Lower leg skin (tissue), 4 donors: ENCODE measurements around the gene ITGB5. TPM values are rescaled to one million over a fixed set of nuclear protein-coding genes. Genes with fewer than 3 reads are reported as not detected.

Experiments
- DNase-seq, 2 donors: peaks; one replicate each; pipeline ENCODE4 v3.0.0-alpha.2; 2019; ENCODE audit warnings: low spot score in 2 of 2
- H3K4me3 ChIP-seq: fragments of 200-600 bp; sonication (generic); 2 replicates; pipeline ENCODE4 v1.5.1; 2017; ENCODE audit warnings: mild to moderate bottlenecking, low read depth; ENCODE audit not compliant: poor library complexity, severe bottlenecking
- CTCF ChIP-seq, 3 donors: fragments of 450-650 bp; IDR thresholded peaks; one replicate each; pipeline ENCODE4 v1.5.1; 2016; ENCODE audit warnings: antibody characterized with exemption in 3 of 3, mild to moderate bottlenecking in 3 of 3, moderate library complexity in 2 of 3
- POLR2A ChIP-seq, 2 donors: fragments of 450-650 bp; IDR thresholded peaks; one replicate each; pipeline ENCODE4 v1.6.1; 2016 to 2017; ENCODE audit warnings: antibody characterized with exemption in 2 of 2, mild to moderate bottlenecking in 1 of 2, moderate library complexity in 1 of 2
- WGBS, 2 donors: methylation state at CpG; one replicate each; pipeline ENCODE4 v1.1.5; 2018; 5-methylcytosine and 5-hydroxymethylcytosine counted together
- intact Hi-C: fragments of 100-400 bp; cut with DNase I; formaldehyde crosslinking; loops from one replicate; pipeline ENCODE4 v1.15.0; 2023; ENCODE audit warnings: low total_unique reads
- total RNA-seq, 4 donors: library from RNA; depleted of rRNA; stranded (reverse); fragments of >200 nt; gene quantifications; one replicate each; pipeline ENCODE4 v1.1.0, GENCODE V29; 2016

ITGB5 gene
- total RNA-seq, 4 donors from 2014 or later = 210 to 414 (median 286) TPM

- intact Hi-C loops = no loop called here
- H3K4me3 ChIP-seq = no peak overlapping the region
- no peak for TF ChIP-seq POLR2A (IDR thresholded peaks at IDR 0.05)
- no peak for TF ChIP-seq CTCF (IDR thresholded peaks at IDR 0.05)
- no peak for DNase-seq
- WGBS, 2 donors = 88 to 92% methylated on average over 14 of the region's 14 CpGs
Observed at GRCh38 chr3:124747111-124747981, 139.8 kb downstream of the ITGB5 start.

GRCh38 chr3:124745756-124746155, 141.4 kb downstream of the ITGB5 start:
- no peak overlapping the region for H3K4me3 ChIP-seq
- intact Hi-C loops = no loop called here
- no peak for TF ChIP-seq POLR2A (IDR thresholded peaks at IDR 0.05)
- no peak for TF ChIP-seq CTCF (IDR thresholded peaks at IDR 0.05)
- DNase-seq = no peak
- 78 to 92% methylated on average over 4 to 6 of the region's 6 CpGs for WGBS, 2 donors

- no peak overlapping the region for H3K4me3 ChIP-seq
- TF ChIP-seq POLR2A (IDR thresholded peaks at IDR 0.05) (no peak), CTCF (IDR thresholded peaks at IDR 0.05) (no peak)
- no peak for DNase-seq
- intact Hi-C loops = no loop called here
- WGBS, 2 donors = 74 to 75% methylated on average over 6 of the region's 6 CpGs
Observed at GRCh38 chr3:124741027-124741426, 146.1 kb downstream of the ITGB5 start.

DNA sequence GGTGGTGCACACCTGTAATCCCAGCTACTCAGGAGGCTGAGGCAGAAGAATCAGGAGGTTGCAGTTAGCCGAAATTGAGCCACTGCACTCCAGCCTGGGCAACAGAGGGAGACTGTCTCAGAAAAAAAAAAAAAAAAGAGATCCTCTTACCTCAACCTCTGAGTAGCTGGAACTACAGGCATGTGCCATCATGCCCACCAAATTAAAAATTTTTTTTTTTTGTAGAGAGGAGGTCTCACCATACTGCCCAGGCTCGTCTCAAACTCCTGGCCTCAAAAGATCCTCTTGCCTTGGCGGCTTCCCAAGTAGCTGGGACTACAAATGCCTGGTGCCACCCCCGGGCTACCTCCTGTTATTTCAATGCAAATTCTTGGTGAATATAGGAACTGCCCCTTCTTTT, 155.4 kb downstream of the ITGB5 start:
- TF ChIP-seq CTCF (IDR thresholded peaks at IDR 0.05) = no peak
- TF ChIP-seq POLR2A (IDR thresholded peaks at IDR 0.05) = no peak
- DNase-seq = no peak
- intact Hi-C loops = no loop called here
- no peak overlapping the region for H3K4me3 ChIP-seq
- 67 to 79% methylated on average over 4 of the region's 4 CpGs for WGBS, 2 donors

DNA sequence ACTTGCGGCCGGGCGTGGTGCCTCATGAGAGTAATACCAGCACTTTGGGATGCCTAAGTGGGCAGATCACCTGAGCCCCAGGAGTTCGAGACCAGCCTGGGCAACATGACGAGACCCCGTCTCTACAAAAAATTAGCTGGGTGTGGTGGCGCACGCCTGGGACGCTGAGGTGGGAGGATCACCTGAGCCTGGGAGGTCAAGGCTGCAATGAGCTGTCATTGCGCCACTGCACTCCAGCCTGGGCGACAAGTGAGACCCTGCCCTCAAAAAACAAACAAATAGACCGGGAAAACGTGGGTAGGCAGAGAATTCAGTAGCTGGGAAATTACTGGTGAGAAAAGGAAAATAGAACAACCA, 156.2 kb downstream of the ITGB5 start:
- intact Hi-C loops = no loop called here
- TF ChIP-seq POLR2A (IDR thresholded peaks at IDR 0.05) = no peak
- peak in 1 of 3 donors; percentile 19 for TF ChIP-seq CTCF (IDR thresholded peaks at IDR 0.05)
- 9 to 17% methylated on average over 13 of the region's 13 CpGs for WGBS, 2 donors
- H3K4me3 ChIP-seq = peak overlapping the region; percentile 89
- no peak for DNase-seq
